Upper lobe of left lung (tissue), 6 donors: ENCODE measurements around the gene COPG2. TPM values are rescaled to one million over a fixed set of nuclear protein-coding genes. Genes with fewer than 3 reads are reported as not detected.

ENCODE experiments used
- ATAC-seq, 2 donors: fragments of 200-7000 bp; cut with Tn5 transposase; one replicate each; pipeline ENCODE4 v1.9.1; 2022; ENCODE audit warnings: mild to moderate bottlenecking in 2 of 2, moderate library complexity in 2 of 2; ENCODE audit not compliant: low FRiP score in 2 of 2
- DNase-seq, 2 donors: peaks; one replicate each; pipeline ENCODE4 v3.0.0-alpha.2; 2019 to 2020
- H3K27ac ChIP-seq, 4 donors: fragments of 200-600 bp; sonication (generic); one replicate each; pipeline ENCODE4 v1.5.1; 2016 to 2019
- H3K27me3 ChIP-seq, 4 donors: fragments of 200-600 bp; sonication (generic); one replicate each; pipeline ENCODE4 v1.5.1; 2017 to 2019
- H3K36me3 ChIP-seq, 4 donors: fragments of 200-600 bp; sonication (generic); one replicate each; pipeline ENCODE4 v1.5.1; 2016 to 2019
- H3K4me1 ChIP-seq, 4 donors: fragments of 200-600 bp; sonication (generic); one replicate each; pipeline ENCODE4 v1.5.1; 2018 to 2019
- H3K4me3 ChIP-seq, 4 donors: fragments of 200-600 bp; sonication (generic); one replicate each; pipeline ENCODE4 v1.5.1; 2017 to 2019; ENCODE audit warnings: mild to moderate bottlenecking in 2 of 4, moderate library complexity in 1 of 4
- H3K9me3 ChIP-seq, 4 donors: fragments of 200-600 bp; sonication (generic); one replicate each; pipeline ENCODE4 v1.5.1; 2018 to 2019
- CTCF ChIP-seq, 6 experiments: fragments of 450-650 bp in 4 of 6; fragments of 200-600 bp in 2 of 6; sonication (generic) in 2 of 6; IDR thresholded peaks; one replicate each; pipeline ENCODE4 v1.5.1; 2016 to 2019; ENCODE audit warnings: antibody characterized with exemption in 6 of 6
- EP300 ChIP-seq, 4 donors: sonication (generic); formaldehyde crosslinking; IDR thresholded peaks; one replicate each; pipeline ENCODE4 v1.5.1; 2017; ENCODE audit warnings: antibody characterized with exemption in 4 of 4, control low read depth in 2 of 4
- POLR2A ChIP-seq, 4 donors: fragments of 450-650 bp; IDR thresholded peaks; one replicate each; pipeline ENCODE4 v1.5.1; 2016 to 2017; ENCODE audit warnings: antibody characterized with exemption in 4 of 4, mild to moderate bottlenecking in 2 of 4
- POLR2AphosphoS5 ChIP-seq, 2 donors: sonication (generic); formaldehyde crosslinking; IDR thresholded peaks; one replicate each; pipeline ENCODE4 v1.5.1; 2017; ENCODE audit warnings: antibody characterized with exemption in 2 of 2
- WGBS, 2 donors: methylation state at CpG; one replicate each; pipeline ENCODE4 v1.1.5; 2017 to 2018; 5-methylcytosine and 5-hydroxymethylcytosine counted together
- total RNA-seq, 6 donors: library from RNA; depleted of rRNA in 4 of 6; stranded (reverse); fragments of >200 nt in 4 of 6; gene quantifications; one replicate each; pipeline versions ENCODE4 v1.1.0 to v1.2.1, GENCODE V29; 2016 to 2021
- donor health status: DM: no; HTN: no; CAD: no; lungs with moderate emphysema.
- donor health status: DM: no; HTN: yes; CAD: no; lungs with severe emphysema.

The COPG2 gene
- total RNA-seq, 6 donors from 2014 or later = 8.4 to 18.7 (median 13.9) TPM

- WGBS, 2 donors = 70 to 73% methylated on average over 9 to 10 of the region's 10 CpGs
- H3K27me3 ChIP-seq = peaks cover 0 to 2% (median 0%) of the 10 kb centered on the region in 4 donors
- no peak for DNase-seq
- no peaks in the 10 kb centered on the region for H3K9me3 ChIP-seq
- H3K27ac ChIP-seq = no peak overlapping the region
- no peak for TF ChIP-seq POLR2A (IDR thresholded peaks at IDR 0.05)
- no peak for TF ChIP-seq CTCF (IDR thresholded peaks at IDR 0.05)
- peaks cover 17 to 46% (median 19%) of the 10 kb centered on the region in 4 donors for H3K4me1 ChIP-seq
- H3K36me3 ChIP-seq = no peaks in the 10 kb centered on the region
- H3K4me3 ChIP-seq = no peak overlapping the region
- ATAC-seq = no peak
These were observed 179.2 kb downstream of the COPG2 start for GRCh38 chr7:130489140-130489983.

DNA sequence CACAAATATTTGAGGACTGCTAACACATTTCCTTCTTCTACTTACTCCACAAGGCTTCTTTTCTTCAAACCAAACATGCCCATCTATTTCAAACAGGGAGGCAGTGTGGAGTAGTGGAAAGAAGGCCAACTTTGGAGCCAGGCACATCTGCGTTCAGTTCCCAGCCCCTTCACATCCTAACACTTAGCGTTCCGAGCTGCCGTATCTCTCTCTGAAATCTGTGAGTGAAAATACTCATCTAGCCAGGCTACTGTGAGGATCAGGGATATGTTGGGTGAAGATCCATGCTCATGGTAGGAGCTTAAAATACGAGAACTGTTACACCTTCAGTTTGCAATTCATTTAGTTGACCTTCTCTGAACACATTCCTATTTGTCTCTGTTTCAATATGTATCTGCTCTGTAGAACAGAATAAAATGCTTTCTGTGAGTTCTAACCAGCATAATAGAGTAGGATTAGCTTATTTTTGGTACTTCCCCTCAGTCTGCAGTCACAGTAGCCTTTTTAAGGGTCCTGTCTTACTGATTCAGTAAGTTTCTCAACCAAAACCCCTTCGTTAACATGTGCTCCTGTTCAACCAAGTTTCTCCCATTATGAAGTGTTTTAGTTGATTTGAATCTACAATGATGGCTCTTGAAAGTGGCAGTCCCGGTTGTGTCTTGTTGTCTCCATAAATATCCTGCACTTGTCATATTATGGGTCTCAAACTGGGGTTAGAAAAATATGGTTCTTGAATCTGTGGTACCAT, 180.0 kb downstream of the COPG2 start:
- ATAC-seq = no peak
- DNase-seq = no peak
- Histone ChIP-seq H3K27ac (peak overlapping the region in 1 of 4 donors; percentile 30), H3K36me3 (no peaks in the 10 kb centered on the region), H3K4me3 (no peak overlapping the region), H3K9me3 (no peaks in the 10 kb centered on the region), H3K27me3 (peaks cover 0 to 2% (median 0%) of the 10 kb centered on the region in 4 donors), H3K4me1 (peaks cover 17 to 46% (median 19%) of the 10 kb centered on the region in 4 donors)
- 73 to 76% methylated on average over 7 of the region's 7 CpGs for WGBS, 2 donors
- no peak for TF ChIP-seq CTCF (IDR thresholded peaks at IDR 0.05)

DNA sequence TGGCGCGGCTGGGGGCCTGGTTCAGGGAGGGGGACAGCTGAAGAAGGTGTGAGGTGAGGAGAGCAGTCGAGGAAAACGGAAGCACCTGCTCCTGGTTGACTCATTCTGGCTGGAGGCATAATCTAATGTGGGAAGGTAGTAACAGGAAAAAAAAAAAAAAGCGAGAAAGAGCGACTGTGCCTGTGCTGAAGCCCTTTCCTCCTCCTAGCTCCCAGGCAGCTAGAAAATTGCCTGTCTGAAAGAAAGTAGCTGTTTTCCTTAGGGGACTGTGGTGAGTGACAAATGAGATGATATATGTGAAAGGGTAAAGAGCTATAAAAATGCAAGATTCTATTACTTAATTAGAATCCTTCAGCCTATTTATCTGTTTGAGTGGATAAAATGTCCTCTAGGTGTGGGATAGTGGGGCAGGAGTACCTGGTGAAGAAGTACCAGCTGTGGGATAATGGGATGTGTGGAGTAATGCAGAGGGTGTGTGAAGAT, 181.6 kb downstream of the COPG2 start:
- 15 to 23% methylated on average over 6 of the region's 6 CpGs for WGBS, 2 donors
- DNase-seq (no peak), ATAC-seq (no peak)
- Histone ChIP-seq H3K27me3 (peaks cover 0 to 2% (median 0%) of the 10 kb centered on the region in 4 donors), H3K27ac (peak overlapping the region in 1 of 4 donors; percentile 53), H3K4me3 (peak overlapping the region; percentile 6 to 66 (median 54)), H3K9me3 (no peaks in the 10 kb centered on the region), H3K4me1 (peaks cover 14 to 35% (median 17%) of the 10 kb centered on the region in 4 donors), H3K36me3 (no peaks in the 10 kb centered on the region)
- TF ChIP-seq EP300 (IDR thresholded peaks at IDR 0.05) (no peak), POLR2AphosphoS5 (IDR thresholded peaks at IDR 0.05) (no peak), POLR2A (IDR thresholded peaks at IDR 0.05) (no peak), CTCF (IDR thresholded peaks at IDR 0.05) (no peak)

DNA sequence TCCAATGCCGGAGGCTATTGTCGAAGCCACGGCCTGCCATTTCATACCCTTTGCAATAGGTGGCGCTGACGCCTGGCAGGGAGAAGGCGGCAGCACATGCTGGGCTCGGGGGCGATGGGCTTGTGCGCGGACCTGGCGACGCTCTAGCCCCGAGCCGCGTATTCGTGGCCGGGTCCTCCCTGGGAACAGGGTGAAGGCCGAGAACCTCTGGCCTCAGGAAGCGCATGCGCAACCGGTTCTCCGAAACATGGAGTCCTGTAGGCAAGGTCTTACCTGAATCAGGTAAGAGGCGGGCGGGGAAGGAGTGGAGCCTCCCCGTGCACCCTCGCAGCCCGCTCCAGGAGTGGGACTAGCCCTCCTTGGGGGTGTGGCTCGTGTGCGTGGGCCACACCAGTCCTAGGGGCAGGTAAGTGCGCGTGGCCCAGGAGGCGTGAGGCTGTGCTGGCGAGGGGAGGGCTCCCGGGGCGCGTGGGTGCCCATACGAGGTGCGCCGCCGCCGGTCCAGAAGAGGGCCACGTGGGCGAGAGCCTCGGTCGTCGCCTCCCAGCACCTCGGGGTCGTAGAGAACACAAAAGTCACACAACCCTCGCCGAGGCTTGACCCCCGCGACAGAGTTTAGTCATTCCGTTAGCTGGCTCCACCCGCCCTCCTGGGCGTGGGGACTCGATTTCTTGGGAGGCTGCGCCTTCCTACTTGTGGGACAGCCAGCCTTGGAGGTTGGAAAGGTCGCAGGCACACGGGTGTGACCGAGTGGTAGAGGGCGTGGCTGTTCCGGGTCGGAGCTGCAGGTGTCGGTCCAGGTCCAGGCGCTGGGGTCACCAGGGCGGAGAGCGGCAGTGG, 182.2 kb downstream of the COPG2 start:
- Histone ChIP-seq H3K36me3 (no peaks in the 10 kb centered on the region), H3K27ac (peak overlapping the region; percentile 40 to 64 (median 58)), H3K27me3 (no peaks in the 10 kb centered on the region), H3K4me3 (peak overlapping the region; percentile 6 to 66 (median 54)), H3K4me1 (peaks cover 11 to 29% (median 13%) of the 10 kb centered on the region in 4 donors), H3K9me3 (no peaks in the 10 kb centered on the region)
- ATAC-seq (peak; percentile 81 to 94), DNase-seq (peak; percentile 86 to 88)
- TF ChIP-seq EP300 (IDR thresholded peaks at IDR 0.05) (no peak), CTCF (IDR thresholded peaks at IDR 0.05) (peak; percentile 71 to 85 (median 76))
- 5 to 21% methylated on average over 19 to 44 of the region's 67 CpGs for WGBS, 2 donors
